Kidney (tissue), 14 donors: ENCODE results near the gene GART. TPM values are rescaled to one million over a fixed set of nuclear protein-coding genes. Genes with fewer than 3 reads are reported as not detected.

Source experiments
- DNase-seq, 5 donors: peaks; one replicate each; pipeline ENCODE4 v3.0.0-alpha.2; 2013 to 2020
- FAIRE-seq: peaks from 2 replicates; lab custom pipeline; 2012; peaks lifted over from hg19 to GRCh38; lab: Jason Lieb, UNC
- H3K27ac ChIP-seq, 2 donors: one replicate each; pipeline ENCODE4 v1.7.0; 2013; ENCODE audit warnings: low read depth in 2 of 2, low read length in 2 of 2, inconsistent platforms in 1 of 2
- H3K27me3 ChIP-seq: one replicate; pipeline ENCODE4 v1.7.1; 2013; ENCODE audit warnings: low read length, inconsistent platforms; ENCODE audit not compliant: control insufficient read depth, insufficient read depth
- H3K36me3 ChIP-seq, 3 donors: one replicate each; pipeline versions ENCODE4 v1.7.0 to v1.7.1; 2013; ENCODE audit warnings: low read length in 3 of 3, control low read depth in 1 of 3, inconsistent platforms in 1 of 3; ENCODE audit not compliant: insufficient read depth in 3 of 3, control insufficient read depth in 2 of 3
- H3K4me1 ChIP-seq, 3 donors: one replicate each; pipeline versions ENCODE4 v1.7.0 to v1.7.1; 2013; ENCODE audit warnings: low read length in 3 of 3, inconsistent platforms in 1 of 3, low read depth in 1 of 3; ENCODE audit not compliant: control insufficient read depth in 2 of 3, insufficient read depth in 2 of 3
- H3K4me3 ChIP-seq, 3 donors: one replicate each; pipeline versions ENCODE4 v1.7.0 to v1.8.1; 2013; ENCODE audit warnings: low read length in 3 of 3, control low read depth in 1 of 3, inconsistent platforms in 1 of 3
- H3K9ac ChIP-seq, 3 donors: one replicate each; pipeline versions ENCODE4 v1.7.0 to v1.7.1; 2013; ENCODE audit warnings: low read length in 3 of 3, control low read depth in 1 of 3, inconsistent platforms in 1 of 3
- H3K9me3 ChIP-seq, 3 donors: one replicate each; pipeline versions ENCODE4 v1.7.0 to v1.7.1; 2013; ENCODE audit warnings: low read length in 3 of 3, control low read depth in 1 of 3, inconsistent platforms in 1 of 3; ENCODE audit not compliant: control insufficient read depth in 2 of 3, insufficient read depth in 1 of 3
- intact Hi-C: fragments of 100-400 bp; cut with DNase I; formaldehyde crosslinking; loops from one replicate; pipeline ENCODE4 v1.11.1; 2022
- polyA plus RNA-seq: library from polyadenylated mRNA; stranded (reverse); fragments of 350-450 nt; fragmentation: Illumina TruSeq; extraction: RNeasy Lipid Tissue Mini Kit (QIAGEN cat#74804); gene quantifications from one replicate; pipeline ENCODE4 v1.2.3, GENCODE V29; 2014; ENCODE audit warnings: low read depth, low replicate concordance; ENCODE audit not compliant: insufficient read depth
- total RNA-seq: library from RNA; stranded (reverse); fragmentation: NEBNext Ultra II Directional; extraction: Animal tissue kit (Norgen Biotek cat#: 25700); gene quantifications from one replicate; pipeline ENCODE4 v1.2.1, GENCODE V29; 2021
- TF ChIP-seq, protein P1 (sequence below): IDR thresholded peaks from 3 replicates; pipeline ENCODE4 v1.5.1; 2012; ENCODE audit warnings: mild to moderate bottlenecking, moderate library complexity, borderline replicate concordance; ENCODE audit not compliant: insufficient read depth; ENCODE audit errors: extremely low read depth
- donor health status: control.
- donor health status: control.
- donor health status: control.
- donor health status: control.
- donor health status: control.
- donor health status: DM: yes; HTN: yes; CAD: no.
- donor health status: Normal renal cell carcinoma (clear cell type).

GART gene
- total and polyA plus RNA-seq, 2 donors from 2014 or later = 17.5 to 60.9 TPM

DNA sequence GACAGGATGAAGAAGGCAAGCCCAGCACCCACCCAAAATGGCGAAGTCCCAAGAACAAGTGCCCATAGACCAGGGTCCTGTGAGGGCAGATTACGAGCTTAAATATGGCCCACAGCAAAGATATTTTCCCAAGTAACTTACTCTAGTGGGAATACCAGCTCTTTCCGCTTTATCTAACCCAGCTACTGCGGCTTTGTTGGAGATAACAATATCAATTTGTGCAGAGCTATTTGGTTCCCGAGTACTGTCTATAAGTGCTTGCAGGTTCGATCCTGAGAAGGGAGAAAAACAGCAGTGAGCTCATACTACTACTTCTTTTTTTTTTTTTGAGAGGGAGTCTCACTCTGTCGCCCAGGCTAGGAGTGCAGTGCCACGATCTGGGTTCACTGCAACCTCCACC is 36.1 kb downstream of the GART start:
- peaks cover 2 to 19% (median 11%) of the 10 kb centered on the region in 3 donors for H3K36me3 ChIP-seq
- no peak for FAIRE-seq
- no peaks in the 10 kb centered on the region for H3K4me1 ChIP-seq

DNA sequence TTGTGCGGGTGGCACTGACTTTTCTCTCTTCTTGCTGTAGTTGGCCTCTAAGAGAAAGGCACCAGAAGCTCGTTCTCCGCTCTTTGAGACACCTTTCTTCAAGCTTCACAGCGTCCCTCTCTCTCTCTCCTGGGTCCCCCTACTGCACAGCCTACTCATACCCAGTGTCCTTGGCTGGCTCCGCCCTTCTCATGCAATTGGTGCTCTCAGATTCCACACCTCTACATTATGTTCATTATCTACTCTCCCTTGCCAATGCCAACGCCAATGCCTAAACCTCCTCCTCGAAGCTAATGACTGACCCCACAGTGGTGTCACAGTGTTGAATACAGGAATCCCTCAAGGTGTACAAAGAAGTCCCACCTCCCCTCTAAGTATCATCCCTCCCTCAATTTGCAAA is 45.6 kb downstream of the GART start:
- TF ChIP-seq, protein P1, sequence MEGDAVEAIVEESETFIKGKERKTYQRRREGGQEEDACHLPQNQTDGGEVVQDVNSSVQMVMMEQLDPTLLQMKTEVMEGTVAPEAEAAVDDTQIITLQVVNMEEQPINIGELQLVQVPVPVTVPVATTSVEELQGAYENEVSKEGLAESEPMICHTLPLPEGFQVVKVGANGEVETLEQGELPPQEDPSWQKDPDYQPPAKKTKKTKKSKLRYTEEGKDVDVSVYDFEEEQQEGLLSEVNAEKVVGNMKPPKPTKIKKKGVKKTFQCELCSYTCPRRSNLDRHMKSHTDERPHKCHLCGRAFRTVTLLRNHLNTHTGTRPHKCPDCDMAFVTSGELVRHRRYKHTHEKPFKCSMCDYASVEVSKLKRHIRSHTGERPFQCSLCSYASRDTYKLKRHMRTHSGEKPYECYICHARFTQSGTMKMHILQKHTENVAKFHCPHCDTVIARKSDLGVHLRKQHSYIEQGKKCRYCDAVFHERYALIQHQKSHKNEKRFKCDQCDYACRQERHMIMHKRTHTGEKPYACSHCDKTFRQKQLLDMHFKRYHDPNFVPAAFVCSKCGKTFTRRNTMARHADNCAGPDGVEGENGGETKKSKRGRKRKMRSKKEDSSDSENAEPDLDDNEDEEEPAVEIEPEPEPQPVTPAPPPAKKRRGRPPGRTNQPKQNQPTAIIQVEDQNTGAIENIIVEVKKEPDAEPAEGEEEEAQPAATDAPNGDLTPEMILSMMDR = no peak
- Histone ChIP-seq H3K27me3 (no peaks in the 10 kb centered on the region), H3K27ac (no peak overlapping the region), H3K9ac (no peak overlapping the region), H3K9me3 (no peaks in the 10 kb centered on the region), H3K36me3 (no peaks in the 10 kb centered on the region), H3K4me3 (no peak overlapping the region), H3K4me1 (no peaks in the 10 kb centered on the region)
- DNase-seq (no peak), FAIRE-seq (no peak)
- intact Hi-C loops = no loop called here

More for the DNA sequence above, 36.1 kb downstream of the GART start:
- H3K4me3 ChIP-seq = no peak overlapping the region
- H3K9ac ChIP-seq = no peak overlapping the region
- no peak for DNase-seq
- intact Hi-C loops = no loop called here
- H3K27ac ChIP-seq = no peak overlapping the region
- TF ChIP-seq, protein P1 = no peak
- H3K27me3 ChIP-seq = no peaks in the 10 kb centered on the region
- H3K9me3 ChIP-seq = no peaks in the 10 kb centered on the region

DNA sequence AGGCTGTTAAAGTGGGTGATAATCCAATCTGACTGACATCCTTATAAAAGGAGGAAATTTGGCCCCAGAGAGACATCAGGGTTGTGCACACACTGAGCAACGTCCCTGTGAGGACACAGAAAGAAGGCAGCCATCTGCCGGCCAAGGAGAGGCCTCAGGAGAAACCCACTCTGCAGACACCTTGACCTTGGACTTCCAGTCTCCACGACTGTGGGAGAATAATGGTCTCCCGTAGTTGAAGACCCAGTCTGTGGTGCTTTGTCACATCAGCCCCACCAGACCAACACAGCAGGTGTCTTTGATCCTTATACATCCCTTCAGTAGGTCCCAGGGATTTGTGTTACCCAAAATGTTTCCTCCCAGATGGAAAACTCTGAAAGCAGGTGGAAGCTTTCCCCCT is 46.2 kb downstream of the GART start:
- TF ChIP-seq, protein P1 = no peak
- peaks cover 0 to 1% (median 0%) of the 10 kb centered on the region in 3 donors for H3K4me1 ChIP-seq
- intact Hi-C loops = no loop called here
- H3K27me3 ChIP-seq = no peaks in the 10 kb centered on the region
- FAIRE-seq = no peak
- no peak for DNase-seq
- no peak overlapping the region for H3K4me3 ChIP-seq
- H3K27ac ChIP-seq = no peak overlapping the region
- H3K36me3 ChIP-seq = no peaks in the 10 kb centered on the region
- H3K9ac ChIP-seq = no peak overlapping the region
- H3K9me3 ChIP-seq = no peaks in the 10 kb centered on the region

DNA sequence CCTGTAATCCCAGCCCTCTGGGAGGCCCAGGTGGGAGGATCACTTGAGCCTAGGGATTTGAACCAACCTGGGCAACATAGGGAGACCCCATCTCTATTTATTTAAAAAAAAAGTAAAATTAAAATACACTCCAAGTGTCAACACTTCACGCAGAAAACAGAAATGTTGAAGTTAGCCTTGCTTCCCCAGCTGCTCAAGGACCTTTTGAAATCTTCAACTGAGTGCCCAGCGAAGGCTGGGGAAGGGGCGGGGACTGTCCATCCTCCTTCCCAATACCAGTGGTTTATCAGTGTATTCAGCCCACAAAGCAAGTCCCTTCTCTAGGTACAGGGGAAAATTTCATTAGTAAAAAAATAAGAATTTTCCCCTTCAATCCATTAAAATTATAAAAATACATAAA is 48.2 kb downstream of the GART start:
- H3K27me3 ChIP-seq = no peaks in the 10 kb centered on the region
- H3K9ac ChIP-seq = no peak overlapping the region
- no peak overlapping the region for H3K27ac ChIP-seq
- H3K9me3 ChIP-seq = no peaks in the 10 kb centered on the region
- no peaks in the 10 kb centered on the region for H3K36me3 ChIP-seq
- DNase-seq (no peak), FAIRE-seq (no peak)
- H3K4me1 ChIP-seq = peaks cover 0 to 3% (median 0%) of the 10 kb centered on the region in 3 donors
- TF ChIP-seq, protein P1 = no peak
- no peak overlapping the region for H3K4me3 ChIP-seq
- intact Hi-C loops = no loop called here
